Raji (cell line): ENCODE results near the gene MCRIP1.

Experiments used
- POLR2A ChIP-seq: IDR thresholded peaks from 2 replicates; pipeline ENCODE4 v1.6.1; 2011; ENCODE audit warnings: low read depth, low read length, control low read depth; ENCODE audit not compliant: insufficient read depth

Gene MCRIP1

GRCh38 chr17:81821603-81822311, 11.3 kb downstream of the MCRIP1 start:
- no peak for TF ChIP-seq POLR2A

GRCh38 chr17:81821147-81821546, 11.9 kb downstream of the MCRIP1 start:
- TF ChIP-seq POLR2A: no peak

GRCh38 chr17:81819708-81820107, 13.4 kb downstream of the MCRIP1 start:
- no peak for TF ChIP-seq POLR2A

GRCh38 chr17:81817758-81818147, 15.3 kb downstream of the MCRIP1 start:
- TF ChIP-seq POLR2A: no peak

GRCh38 chr17:81815646-81815986, 17.5 kb downstream of the MCRIP1 start:
- TF ChIP-seq POLR2A: no peak

GRCh38 chr17:81814748-81815645, 18.1 kb downstream of the MCRIP1 start:
- TF ChIP-seq POLR2A: no peak

- TF ChIP-seq POLR2A: no peak
These were observed 19.0 kb downstream of the MCRIP1 start for GRCh38 chr17:81813861-81814683.

- no peak for TF ChIP-seq POLR2A
These were observed 19.8 kb downstream of the MCRIP1 start for GRCh38 chr17:81813371-81813684.

- no peak for TF ChIP-seq POLR2A
These were observed 20.3 kb downstream of the MCRIP1 start for GRCh38 chr17:81812571-81813370.

GRCh38 chr17:81811705-81812570, 21.2 kb downstream of the MCRIP1 start:
- TF ChIP-seq POLR2A: no peak

- TF ChIP-seq POLR2A: no peak
These were observed 22.0 kb downstream of the MCRIP1 start for GRCh38 chr17:81810892-81811704.

GRCh38 chr17:81810476-81810875, 22.6 kb downstream of the MCRIP1 start:
- TF ChIP-seq POLR2A: no peak

GRCh38 chr17:81809556-81809998, 23.5 kb downstream of the MCRIP1 start:
- TF ChIP-seq POLR2A: no peak
